ENCODE measurements around the gene MPZL3. TPM values are rescaled to one million over a fixed set of nuclear protein-coding genes. Genes with fewer than 3 reads are reported as not detected.

MPZL3 gene
- polyA plus RNA-seq, 3 donors from 2014 or later: 4.2 to 5.2 (median 4.8) TPM

DNA sequence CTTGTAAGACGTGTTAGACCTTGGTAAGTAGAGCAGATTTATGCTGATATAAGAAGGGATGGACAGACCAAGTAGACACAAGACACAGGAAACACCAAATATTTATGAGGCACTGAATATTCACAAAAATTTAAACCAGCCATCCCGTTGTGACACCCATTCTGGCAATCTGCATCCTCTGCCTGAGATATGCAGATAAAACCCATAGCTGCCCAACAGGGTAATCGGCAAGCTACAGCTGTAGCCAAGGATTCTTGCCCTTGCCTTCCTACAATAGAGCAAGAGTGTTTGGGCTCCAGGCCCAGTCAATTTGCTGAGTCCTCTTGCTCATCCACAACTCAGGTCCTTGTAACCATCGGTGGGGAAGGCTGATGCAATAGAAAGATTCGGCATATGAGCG, 30.4 kb upstream of the MPZL3 start:
- no peak overlapping the region for H3K27ac Mint-ChIP-seq
- H3K4me1 Mint-ChIP-seq: peaks cover 6 to 10% of the 10 kb centered on the region in 2 donors
- H3K36me3 Mint-ChIP-seq: no peaks in the 10 kb centered on the region
- DNase-seq: no peak
- H3K4me3 Mint-ChIP-seq: no peak overlapping the region
- peaks cover 2% of the 10 kb centered on the region in 3 donors for H3K27me3 Mint-ChIP-seq (ENCODE audit: low read depth in 3 of 3)
- H3K9me3 Mint-ChIP-seq: no peaks in the 10 kb centered on the region

DNA sequence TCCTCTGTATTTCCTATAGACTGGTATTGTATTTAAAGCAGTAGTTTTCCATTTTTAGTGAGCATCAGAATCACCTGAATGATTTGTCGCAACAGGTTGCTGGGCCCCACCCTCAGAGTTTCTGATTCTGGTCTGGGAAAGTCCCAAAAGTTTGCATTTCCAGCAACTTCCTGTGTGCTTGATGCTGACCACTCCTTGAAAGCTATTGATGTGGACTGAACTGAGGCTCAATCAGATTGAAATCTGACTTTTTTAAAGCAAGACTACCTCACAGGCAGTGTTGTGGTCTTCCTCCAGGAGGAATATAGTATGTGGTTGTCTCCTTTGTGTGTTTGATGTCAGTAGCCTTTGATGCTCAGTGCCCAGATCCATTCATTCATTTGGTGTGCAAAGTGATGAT, 29.1 kb upstream of the MPZL3 start:
- H3K36me3 Mint-ChIP-seq: no peaks in the 10 kb centered on the region
- peak overlapping the region in 2 of 6 donors; percentile 41 to 55 for H3K27ac Mint-ChIP-seq
- peak; percentile 13 to 40 (median 31) for DNase-seq
- no peaks in the 10 kb centered on the region for H3K9me3 Mint-ChIP-seq
- peaks cover 6 to 10% of the 10 kb centered on the region in 2 donors for H3K4me1 Mint-ChIP-seq
- H3K27me3 Mint-ChIP-seq (ENCODE audit: low read depth in 3 of 3): peaks cover 2 to 4% (median 2%) of the 10 kb centered on the region in 3 donors
- peak overlapping the region in 1 of 5 donors; percentile 34 for H3K4me3 Mint-ChIP-seq

DNA sequence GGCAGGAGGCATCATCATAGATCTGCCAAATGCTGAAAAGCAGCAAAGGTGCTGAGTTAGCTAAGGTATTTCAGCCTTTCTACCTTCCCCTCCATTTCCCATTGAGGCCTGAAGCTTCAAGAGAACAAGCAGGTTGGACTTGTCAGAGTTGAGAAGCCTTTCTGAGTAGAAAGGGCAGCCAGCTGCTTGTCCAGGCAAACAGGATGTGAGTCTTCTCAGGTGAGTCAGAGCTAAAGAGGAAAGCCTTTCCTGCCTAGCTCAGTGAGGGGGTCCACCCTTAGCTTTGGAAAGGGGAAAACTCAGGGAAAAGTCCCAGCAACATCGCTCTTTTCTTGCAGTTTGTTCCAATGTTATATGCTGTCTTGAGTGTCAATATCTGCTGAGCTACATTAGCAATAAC, 25.1 kb upstream of the MPZL3 start:
- Mint-ChIP-seq H3K27ac (no peak overlapping the region), H3K4me3 (no peak overlapping the region), H3K27me3 (ENCODE audit: low read depth in 3 of 3) (peaks cover 0 to 7% (median 4%) of the 10 kb centered on the region in 3 donors), H3K4me1 (peaks cover 6 to 10% of the 10 kb centered on the region in 2 donors), H3K36me3 (no peaks in the 10 kb centered on the region), H3K9me3 (no peaks in the 10 kb centered on the region)
- DNase-seq: no peak

DNA sequence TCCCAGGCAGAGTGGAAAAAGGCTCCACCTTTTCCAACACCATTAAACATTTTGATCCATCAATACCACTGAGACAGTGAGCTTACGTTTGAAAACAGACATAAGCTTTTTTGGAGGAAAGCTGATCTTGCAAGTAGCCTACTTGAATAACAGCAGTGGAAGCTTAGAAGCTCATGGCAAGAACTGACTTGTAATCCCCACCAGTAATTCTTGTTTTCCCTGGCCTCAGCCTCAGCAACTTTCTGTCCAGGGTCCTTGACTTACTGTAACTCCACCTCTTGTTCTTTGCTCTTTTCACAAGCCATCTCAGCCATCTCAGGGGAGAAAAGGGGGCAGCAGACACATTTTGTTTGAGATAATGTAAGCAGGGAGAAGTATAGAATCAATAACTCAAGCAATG, 24.3 kb upstream of the MPZL3 start:
- no peak overlapping the region for H3K4me3 Mint-ChIP-seq
- no peaks in the 10 kb centered on the region for H3K36me3 Mint-ChIP-seq
- H3K4me1 Mint-ChIP-seq: peaks cover 4 to 5% of the 10 kb centered on the region in 2 donors
- DNase-seq: no peak
- peaks cover 0 to 7% (median 4%) of the 10 kb centered on the region in 3 donors for H3K27me3 Mint-ChIP-seq (ENCODE audit: low read depth in 3 of 3)
- H3K9me3 Mint-ChIP-seq: no peaks in the 10 kb centered on the region
- no peak overlapping the region for H3K27ac Mint-ChIP-seq

DNA sequence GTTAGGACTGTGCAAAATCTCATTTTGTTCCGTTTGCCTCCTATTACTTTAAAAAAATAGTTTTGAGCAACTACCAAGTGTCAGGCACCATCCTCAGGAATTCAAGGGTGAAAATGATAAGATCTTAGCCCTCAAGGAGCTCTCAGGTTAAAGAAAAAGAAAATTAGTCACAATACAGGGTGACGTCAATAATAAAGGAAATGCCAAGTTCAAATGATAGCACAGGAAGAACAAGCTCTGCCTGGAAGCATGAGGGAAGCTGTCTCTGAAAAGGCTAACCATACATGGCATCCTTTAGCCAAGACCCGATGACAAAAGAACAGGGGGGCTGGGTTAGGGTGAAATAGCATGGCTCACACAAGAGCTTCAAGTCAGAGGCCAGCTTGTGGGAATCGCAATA, 23.0 kb upstream of the MPZL3 start:
- Mint-ChIP-seq H3K27me3 (ENCODE audit: low read depth in 3 of 3) (peaks cover 0 to 4% (median 2%) of the 10 kb centered on the region in 3 donors), H3K4me1 (no peaks in the 10 kb centered on the region), H3K4me3 (no peak overlapping the region), H3K36me3 (no peaks in the 10 kb centered on the region), H3K27ac (no peak overlapping the region), H3K9me3 (no peaks in the 10 kb centered on the region)
- no peak for DNase-seq

DNA sequence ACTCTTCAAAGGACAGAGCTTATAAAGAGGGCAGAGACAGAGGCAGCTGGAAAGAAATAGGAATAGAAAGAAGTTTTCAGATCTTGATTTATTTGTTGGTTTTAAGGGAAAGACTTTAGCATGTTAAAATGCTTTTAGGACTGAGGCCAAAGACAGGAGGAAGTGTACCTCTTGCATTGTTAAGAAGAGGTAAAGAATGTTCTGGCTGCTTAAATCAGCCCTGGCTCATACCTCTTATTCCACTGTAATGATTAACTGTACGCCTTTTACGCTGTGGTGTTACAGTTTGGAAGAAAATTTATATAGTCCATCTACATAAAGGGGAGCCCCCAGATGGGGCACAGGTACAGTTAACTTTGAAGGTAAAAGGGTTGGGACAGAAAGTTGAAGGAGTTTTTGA, 22.0 kb upstream of the MPZL3 start:
- DNase-seq: no peak
- Mint-ChIP-seq H3K9me3 (no peaks in the 10 kb centered on the region), H3K27me3 (ENCODE audit: low read depth in 3 of 3) (peaks cover 2 to 7% (median 4%) of the 10 kb centered on the region in 3 donors), H3K27ac (no peak overlapping the region), H3K4me1 (no peaks in the 10 kb centered on the region), H3K36me3 (no peaks in the 10 kb centered on the region), H3K4me3 (no peak overlapping the region)

DNA sequence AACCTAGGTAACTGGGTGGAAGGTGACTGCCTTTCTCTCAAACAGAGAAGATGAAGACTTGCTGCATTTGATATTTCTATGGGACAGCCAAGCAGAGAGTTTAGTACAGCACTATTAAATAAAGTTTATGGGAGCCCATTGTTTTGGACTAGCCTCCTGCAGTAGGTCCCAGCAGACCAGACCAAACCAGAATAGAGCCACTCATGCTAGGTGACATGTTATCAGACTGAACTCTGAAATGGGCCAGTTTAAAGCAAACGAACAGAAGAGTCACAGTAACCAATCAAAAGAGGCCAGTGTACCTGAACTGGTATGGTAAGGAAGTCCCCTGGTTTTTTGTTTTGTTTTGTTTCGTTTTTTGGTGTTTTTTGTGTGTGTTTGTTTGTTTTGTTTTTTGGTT, 19.8 kb upstream of the MPZL3 start:
- Mint-ChIP-seq H3K4me3 (no peak overlapping the region), H3K9me3 (no peaks in the 10 kb centered on the region), H3K27me3 (ENCODE audit: low read depth in 3 of 3) (peaks cover 1 to 7% (median 4%) of the 10 kb centered on the region in 3 donors), H3K27ac (no peak overlapping the region), H3K4me1 (no peaks in the 10 kb centered on the region), H3K36me3 (no peaks in the 10 kb centered on the region)
- DNase-seq: no peak

DNA sequence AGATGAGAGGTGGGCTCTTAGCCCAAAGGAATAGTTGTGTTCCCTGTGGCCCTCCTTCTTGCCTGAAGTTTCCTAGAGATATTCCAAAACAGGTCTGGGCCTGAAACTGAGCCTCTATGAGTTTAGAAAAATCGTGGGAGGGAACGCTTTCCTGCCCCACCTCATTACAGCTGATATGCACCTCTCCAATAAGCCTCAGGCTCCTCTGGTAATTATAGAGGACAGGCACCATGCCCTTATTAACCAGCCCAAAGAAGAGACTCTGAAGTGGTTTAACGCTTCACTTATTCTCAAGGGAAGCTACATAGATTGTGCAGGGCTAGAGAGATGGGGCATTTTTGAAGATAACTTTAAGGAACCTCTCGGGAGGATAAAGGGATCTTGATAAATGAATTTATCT, 15.3 kb upstream of the MPZL3 start:
- H3K27ac Mint-ChIP-seq: no peak overlapping the region

DNA sequence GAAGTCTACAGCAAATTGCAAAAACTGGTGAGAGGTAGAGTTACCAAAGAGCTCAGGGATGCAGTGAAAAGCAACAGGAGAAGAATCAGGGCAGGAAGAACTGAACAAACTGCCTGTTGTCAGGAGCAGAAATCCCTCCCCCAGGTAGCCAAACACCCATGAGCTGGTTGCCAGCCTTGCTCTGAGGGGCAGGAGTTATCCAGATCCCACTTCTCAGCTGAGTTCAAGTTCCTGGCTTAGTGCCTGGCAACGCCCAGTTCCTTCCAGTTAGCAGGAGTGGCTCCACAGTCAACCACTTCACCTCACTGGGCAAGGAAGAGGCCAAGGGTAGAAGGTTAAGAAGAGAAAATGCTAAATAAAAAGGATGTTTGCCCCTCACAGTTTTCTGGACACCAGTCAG, 13.8 kb upstream of the MPZL3 start:
- H3K36me3 Mint-ChIP-seq: peaks cover 0 to 8% (median 0%) of the 10 kb centered on the region in 3 donors
- no peak overlapping the region for H3K27ac Mint-ChIP-seq
- no peak for DNase-seq

More for the DNA sequence above, 15.3 kb upstream of the MPZL3 start:
- peaks cover 0 to 8% (median 0%) of the 10 kb centered on the region in 3 donors for H3K36me3 Mint-ChIP-seq
- peaks cover 9 to 12% of the 10 kb centered on the region in 2 donors for H3K4me1 Mint-ChIP-seq
- DNase-seq: no peak
- peaks cover 9 to 16% (median 12%) of the 10 kb centered on the region in 3 donors for H3K27me3 Mint-ChIP-seq (ENCODE audit: low read depth in 3 of 3)
- no peaks in the 10 kb centered on the region for H3K9me3 Mint-ChIP-seq
- no peak overlapping the region for H3K4me3 Mint-ChIP-seq

DNA sequence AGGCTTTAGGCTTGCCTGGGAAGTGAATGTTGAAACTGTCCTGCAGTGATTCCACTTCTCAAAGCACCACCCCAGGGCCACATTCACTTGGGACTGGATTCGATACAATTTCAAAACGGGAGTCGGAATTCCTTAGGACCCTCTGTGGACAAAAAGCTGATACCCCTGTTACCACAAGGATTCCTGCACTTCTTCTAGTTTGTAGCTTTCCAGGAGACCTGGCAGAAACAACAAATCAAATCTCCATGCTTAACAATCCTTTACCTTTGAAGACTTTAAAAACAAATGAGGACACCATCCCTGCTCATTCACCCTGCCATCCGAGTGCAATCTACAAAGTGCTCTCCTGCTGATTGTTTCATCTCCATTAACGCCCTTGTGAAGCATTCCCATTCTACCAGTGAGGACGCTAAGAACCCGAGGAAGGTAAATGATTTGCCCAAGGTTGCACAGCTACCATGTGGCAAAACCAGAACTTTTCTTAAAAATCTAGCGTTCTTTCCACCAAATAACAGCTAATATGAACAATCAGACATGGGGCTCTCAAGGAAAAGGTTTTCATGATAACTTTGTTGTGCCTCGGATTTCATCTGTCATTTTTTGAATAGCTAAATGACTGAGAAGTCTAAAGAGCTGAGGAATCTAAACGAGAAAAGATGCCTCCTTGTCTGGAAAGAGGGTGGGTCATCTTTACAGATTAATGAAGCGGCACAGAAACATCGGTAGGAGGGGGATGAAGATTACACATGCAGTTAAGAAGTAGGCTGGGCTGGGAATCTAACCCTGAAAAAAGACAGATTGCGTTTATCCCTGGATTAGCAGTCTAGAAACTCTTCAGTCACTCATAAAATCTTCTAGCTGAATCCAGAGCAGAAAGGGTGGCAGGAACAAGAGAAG, 12.7 kb upstream of the MPZL3 start:
- Mint-ChIP-seq H3K36me3 (peaks cover 0 to 8% (median 0%) of the 10 kb centered on the region in 3 donors), H3K9me3 (no peaks in the 10 kb centered on the region), H3K4me1 (peaks cover 11 to 12% of the 10 kb centered on the region in 2 donors), H3K4me3 (peak overlapping the region in 1 of 5 donors; percentile 11), H3K27ac (no peak overlapping the region), H3K27me3 (ENCODE audit: low read depth in 3 of 3) (peaks cover 11 to 16% (median 15%) of the 10 kb centered on the region in 3 donors)
- no peak for DNase-seq

More for the DNA sequence above, 13.8 kb upstream of the MPZL3 start:
- H3K4me3 Mint-ChIP-seq: no peak overlapping the region
- H3K9me3 Mint-ChIP-seq: no peaks in the 10 kb centered on the region
- H3K27me3 Mint-ChIP-seq (ENCODE audit: low read depth in 3 of 3): peaks cover 11 to 16% (median 14%) of the 10 kb centered on the region in 3 donors
- peaks cover 11 to 12% of the 10 kb centered on the region in 2 donors for H3K4me1 Mint-ChIP-seq

DNA sequence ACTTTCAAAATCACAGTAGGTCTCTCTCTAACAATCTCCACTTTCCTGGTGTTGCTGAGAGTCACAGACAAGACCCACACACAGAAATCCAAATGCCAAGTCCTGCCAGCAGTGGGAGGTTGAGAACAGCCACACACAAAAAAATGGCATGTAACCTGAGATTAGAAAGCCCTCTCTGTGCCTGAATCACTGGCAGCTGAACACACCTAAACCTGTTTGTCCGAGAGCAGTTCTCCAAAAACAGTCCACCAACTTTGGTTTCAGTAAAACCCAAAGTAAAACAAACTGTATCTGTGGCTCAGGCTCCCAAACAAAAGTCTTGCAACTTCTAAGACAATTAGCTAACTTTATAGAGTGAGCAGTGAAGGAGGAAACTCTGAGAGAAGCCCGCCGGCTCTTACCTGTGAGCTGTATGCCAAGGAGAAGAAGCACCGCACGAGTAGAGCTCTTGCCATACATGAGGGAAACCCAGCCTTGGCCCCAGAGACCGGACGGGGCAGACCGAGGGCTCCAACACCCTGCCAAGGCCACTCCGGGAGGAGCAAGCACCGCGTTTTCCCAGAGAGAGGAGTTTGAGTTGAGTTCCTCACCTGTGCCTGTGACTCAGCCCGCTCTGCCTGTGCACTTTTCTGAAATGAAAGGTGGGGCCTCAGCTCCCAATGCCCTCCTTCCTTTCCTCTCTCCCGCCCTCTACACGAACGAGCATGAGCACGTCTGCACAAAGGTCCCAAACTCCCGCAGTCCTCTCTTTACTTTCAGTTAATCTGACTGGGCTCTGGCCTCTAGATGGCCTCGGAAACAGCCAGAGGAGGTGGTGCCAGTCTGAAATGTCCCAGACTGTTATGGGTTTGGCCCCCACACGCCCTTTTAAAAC, 11.8 kb upstream of the MPZL3 start, which contains the start of gene MPZL2:
MPZL2 (minus strand) TSS at position 603 of the 874 bp plus-strand sequence; CDS start at position 459, 144 bp downstream.
- Mint-ChIP-seq H3K27ac (peak within 1 kb of the TSS in 2 of 6 donors; percentile 37 to 74), H3K9me3 (no peaks in the 10 kb centered on the region), H3K36me3 (peaks cover 0 to 8% (median 0%) of the 10 kb centered on the region in 3 donors), H3K27me3 (ENCODE audit: low read depth in 3 of 3) (peaks cover 10 to 17% (median 11%) of the 10 kb centered on the region in 3 donors), H3K4me3 (peak within 1 kb of the TSS; percentile 9 to 82 (median 63)), H3K4me1 (peaks cover 11 to 12% of the 10 kb centered on the region in 2 donors)
- no peak for DNase-seq

DNA sequence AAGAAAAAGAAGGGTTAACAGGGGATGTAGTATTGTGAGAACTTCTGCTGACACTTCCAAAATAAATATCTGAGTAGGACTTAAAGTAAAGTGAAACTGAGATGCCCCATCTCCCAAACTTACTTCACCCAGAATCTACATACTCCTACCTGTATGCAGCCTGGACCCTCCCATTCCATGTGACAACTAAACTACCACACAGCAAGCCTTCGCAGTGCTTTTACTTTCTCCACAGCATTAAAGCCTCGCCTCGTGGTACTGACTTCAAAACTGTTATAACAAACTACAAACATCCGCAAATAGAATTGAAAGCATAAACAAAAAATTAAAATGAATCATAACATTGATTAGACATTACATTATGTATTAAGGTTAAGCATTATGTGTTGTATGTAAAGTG, 10.9 kb upstream of the MPZL3 start:
- H3K4me1 Mint-ChIP-seq: peaks cover 11 to 12% of the 10 kb centered on the region in 2 donors
- peak overlapping the region in 1 of 6 donors; percentile 37 for H3K27ac Mint-ChIP-seq
- peaks cover 10 to 17% (median 11%) of the 10 kb centered on the region in 3 donors for H3K27me3 Mint-ChIP-seq (ENCODE audit: low read depth in 3 of 3)
- no peaks in the 10 kb centered on the region for H3K9me3 Mint-ChIP-seq
- peak overlapping the region in 1 of 5 donors; percentile 69 for H3K4me3 Mint-ChIP-seq
- H3K36me3 Mint-ChIP-seq: peaks cover 0 to 8% (median 0%) of the 10 kb centered on the region in 3 donors
- no peak for DNase-seq

DNA sequence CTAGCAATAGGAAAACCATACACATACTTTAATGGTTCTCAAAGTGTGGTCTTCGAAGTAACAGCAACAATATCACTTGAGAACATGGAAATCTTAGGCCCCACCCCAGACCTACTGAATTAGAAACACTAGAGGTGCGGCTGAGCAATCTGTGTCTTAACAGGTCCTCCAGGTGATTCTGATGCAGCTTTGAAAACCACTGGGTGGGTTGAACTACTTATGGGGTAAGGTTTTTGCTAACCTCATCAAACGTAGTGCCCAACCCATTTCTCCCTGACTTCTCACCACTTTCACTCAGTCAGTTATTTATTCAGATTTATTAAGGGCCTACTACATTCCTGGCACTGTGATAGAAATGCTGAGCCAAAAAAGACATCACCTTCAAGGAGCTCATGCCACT, 8.2 kb upstream of the MPZL3 start:
- H3K4me1 Mint-ChIP-seq: peaks cover 11 to 12% of the 10 kb centered on the region in 2 donors
- no peak overlapping the region for H3K27ac Mint-ChIP-seq
- peaks cover 10 to 16% (median 11%) of the 10 kb centered on the region in 3 donors for H3K27me3 Mint-ChIP-seq (ENCODE audit: low read depth in 3 of 3)
- no peak for DNase-seq
- H3K36me3 Mint-ChIP-seq: peaks cover 0 to 3% (median 0%) of the 10 kb centered on the region in 3 donors
- H3K9me3 Mint-ChIP-seq: no peaks in the 10 kb centered on the region
- no peak overlapping the region for H3K4me3 Mint-ChIP-seq
